ENCODE data around the gene UHMK1.

Gene UHMK1

GRCh38 chr1:162554258-162554657, 56.6 kb downstream of the UHMK1 start:
- Histone ChIP-seq H3K4me1 (ENCODE audit: control insufficient read depth, low read depth, low read length) (no peaks in the 10 kb centered on the region), H3K27ac (ENCODE audit: low read depth, low read length) (no peak overlapping the region), H3K4ac (ENCODE audit: low read depth, low read length) (no peak overlapping the region), H3K23ac (ENCODE audit: low read length) (no peak overlapping the region), H4K5ac (ENCODE audit: low read length) (no peak overlapping the region), H3K36me3 (ENCODE audit: control insufficient read depth, insufficient read depth, low read length) (no peaks in the 10 kb centered on the region), H4K8ac (ENCODE audit: low read depth, low read length) (no peak overlapping the region), H3K27me3 (ENCODE audit: insufficient read depth, low read length, poor library complexity) (no peaks in the 10 kb centered on the region), H3K18ac (ENCODE audit: low read length) (no peak overlapping the region), H2BK15ac (replicated peaks; ENCODE audit: low read depth) (no peak overlapping the region), H3K9ac (ENCODE audit: low read length) (no peak overlapping the region), H3K56ac (ENCODE audit: low read length) (no peak overlapping the region), H3K79me1 (ENCODE audit: low read length) (no peaks in the 10 kb centered on the region), H3K4me3 (ENCODE audit: low read length) (no peak overlapping the region), H3K79me2 (ENCODE audit: control insufficient read depth, insufficient read depth, low read length) (no peaks in the 10 kb centered on the region), H2BK5ac (ENCODE audit: low read length) (no peak overlapping the region), H2BK120ac (ENCODE audit: low read depth, low read length) (no peak overlapping the region), H2AK5ac (ENCODE audit: low read length) (no peak overlapping the region), H3K4me2 (ENCODE audit: low read length) (no peak overlapping the region)
- no CpG with 5 or more reads among the region's 1 CpG for WGBS (ENCODE audit: extremely low coverage, insufficient coverage, low lambda C conversion rate)
- DNase-seq: no peak

GRCh38 chr1:162557536-162557935, 59.9 kb downstream of the UHMK1 start:
- Histone ChIP-seq H3K4ac (ENCODE audit: low read depth, low read length) (no peak overlapping the region), H3K79me1 (ENCODE audit: low read length) (no peaks in the 10 kb centered on the region), H3K27ac (ENCODE audit: low read depth, low read length) (no peak overlapping the region), H3K9ac (ENCODE audit: low read length) (no peak overlapping the region), H3K4me1 (ENCODE audit: control insufficient read depth, low read depth, low read length) (peaks cover under 1% of the 10 kb centered on the region), H2BK15ac (replicated peaks; ENCODE audit: low read depth) (no peak overlapping the region), H3K27me3 (ENCODE audit: insufficient read depth, low read length, poor library complexity) (no peaks in the 10 kb centered on the region), H3K36me3 (ENCODE audit: control insufficient read depth, insufficient read depth, low read length) (no peaks in the 10 kb centered on the region), H2BK5ac (ENCODE audit: low read length) (no peak overlapping the region), H3K18ac (ENCODE audit: low read length) (no peak overlapping the region), H4K5ac (ENCODE audit: low read length) (no peak overlapping the region), H3K23ac (ENCODE audit: low read length) (no peak overlapping the region), H3K79me2 (ENCODE audit: control insufficient read depth, insufficient read depth, low read length) (peaks cover under 1% of the 10 kb centered on the region), H2BK120ac (ENCODE audit: low read depth, low read length) (no peak overlapping the region), H3K4me2 (ENCODE audit: low read length) (no peak overlapping the region), H3K56ac (ENCODE audit: low read length) (no peak overlapping the region), H3K4me3 (ENCODE audit: low read length) (no peak overlapping the region), H2AK5ac (ENCODE audit: low read length) (no peak overlapping the region), H4K8ac (ENCODE audit: low read depth, low read length) (no peak overlapping the region)
- WGBS (ENCODE audit: extremely low coverage, insufficient coverage, low lambda C conversion rate): no CpG with 5 or more reads among the region's 3 CpGs
- no peak for DNase-seq

GRCh38 chr1:162560303-162561036, 62.9 kb downstream of the UHMK1 start:
- Histone ChIP-seq H3K27ac (ENCODE audit: low read depth, low read length) (no peak overlapping the region), H2BK15ac (replicated peaks; ENCODE audit: low read depth) (no peak overlapping the region), H3K4me2 (ENCODE audit: low read length) (peak overlapping the region; percentile 34), H3K79me1 (ENCODE audit: low read length) (peaks cover 2% of the 10 kb centered on the region), H3K27me3 (ENCODE audit: insufficient read depth, low read length, poor library complexity) (no peaks in the 10 kb centered on the region), H3K18ac (ENCODE audit: low read length) (peak overlapping the region; percentile 88), H3K9ac (ENCODE audit: low read length) (peak overlapping the region; percentile 67), H3K79me2 (ENCODE audit: control insufficient read depth, insufficient read depth, low read length) (peaks cover 10% of the 10 kb centered on the region), H2BK5ac (ENCODE audit: low read length) (no peak overlapping the region), H4K5ac (ENCODE audit: low read length) (no peak overlapping the region), H3K4me1 (ENCODE audit: control insufficient read depth, low read depth, low read length) (peaks cover 6% of the 10 kb centered on the region), H3K36me3 (ENCODE audit: control insufficient read depth, insufficient read depth, low read length) (no peaks in the 10 kb centered on the region), H4K8ac (ENCODE audit: low read depth, low read length) (no peak overlapping the region), H3K23ac (ENCODE audit: low read length) (no peak overlapping the region), H2BK120ac (ENCODE audit: low read depth, low read length) (no peak overlapping the region), H3K4me3 (ENCODE audit: low read length) (no peak overlapping the region), H3K56ac (ENCODE audit: low read length) (peak overlapping the region; percentile 68), H2AK5ac (ENCODE audit: low read length) (no peak overlapping the region), H3K4ac (ENCODE audit: low read depth, low read length) (peak overlapping the region; percentile 82)
- no CpG with 5 or more reads among the region's 9 CpGs for WGBS (ENCODE audit: extremely low coverage, insufficient coverage, low lambda C conversion rate)
- peak; percentile 35 for DNase-seq

GRCh38 chr1:162561037-162561615, 63.5 kb downstream of the UHMK1 start:
- Histone ChIP-seq H3K56ac (ENCODE audit: low read length) (peak overlapping the region; percentile 97), H3K27ac (ENCODE audit: low read depth, low read length) (no peak overlapping the region), H2BK5ac (ENCODE audit: low read length) (no peak overlapping the region), H2BK15ac (replicated peaks; ENCODE audit: low read depth) (no peak overlapping the region), H4K5ac (ENCODE audit: low read length) (no peak overlapping the region), H3K27me3 (ENCODE audit: insufficient read depth, low read length, poor library complexity) (no peaks in the 10 kb centered on the region), H3K4ac (ENCODE audit: low read depth, low read length) (peak overlapping the region; percentile 82), H2AK5ac (ENCODE audit: low read length) (no peak overlapping the region), H4K8ac (ENCODE audit: low read depth, low read length) (peak overlapping the region; percentile 96), H3K4me2 (ENCODE audit: low read length) (peak overlapping the region; percentile 34), H3K79me2 (ENCODE audit: control insufficient read depth, insufficient read depth, low read length) (peaks cover 10% of the 10 kb centered on the region), H3K18ac (ENCODE audit: low read length) (peak overlapping the region; percentile 88), H3K79me1 (ENCODE audit: low read length) (peaks cover 2% of the 10 kb centered on the region), H3K4me1 (ENCODE audit: control insufficient read depth, low read depth, low read length) (peaks cover 6% of the 10 kb centered on the region), H3K36me3 (ENCODE audit: control insufficient read depth, insufficient read depth, low read length) (no peaks in the 10 kb centered on the region), H3K23ac (ENCODE audit: low read length) (no peak overlapping the region), H2BK120ac (ENCODE audit: low read depth, low read length) (no peak overlapping the region), H3K9ac (ENCODE audit: low read length) (peak overlapping the region; percentile 67), H3K4me3 (ENCODE audit: low read length) (peak overlapping the region; percentile 21)
- WGBS (ENCODE audit: extremely low coverage, insufficient coverage, low lambda C conversion rate): no CpG with 5 or more reads among the region's 53 CpGs
- peak; percentile 98 for DNase-seq

- Histone ChIP-seq H3K79me1 (ENCODE audit: low read length) (peaks cover 2% of the 10 kb centered on the region), H3K36me3 (ENCODE audit: control insufficient read depth, insufficient read depth, low read length) (no peaks in the 10 kb centered on the region), H4K5ac (ENCODE audit: low read length) (no peak within 1 kb of the TSS), H3K4me3 (ENCODE audit: low read length) (peak within 1 kb of the TSS; percentile 77), H3K27me3 (ENCODE audit: insufficient read depth, low read length, poor library complexity) (no peaks in the 10 kb centered on the region), H3K23ac (ENCODE audit: low read length) (peak within 1 kb of the TSS; percentile 56), H3K18ac (ENCODE audit: low read length) (peak within 1 kb of the TSS; percentile 88), H3K79me2 (ENCODE audit: control insufficient read depth, insufficient read depth, low read length) (peaks cover 10% of the 10 kb centered on the region), H3K9ac (ENCODE audit: low read length) (peak within 1 kb of the TSS; percentile 91), H2BK15ac (replicated peaks; ENCODE audit: low read depth) (no peak within 1 kb of the TSS), H2BK5ac (ENCODE audit: low read length) (no peak within 1 kb of the TSS), H2AK5ac (ENCODE audit: low read length) (no peak within 1 kb of the TSS), H3K4me1 (ENCODE audit: control insufficient read depth, low read depth, low read length) (peaks cover 6% of the 10 kb centered on the region), H3K27ac (ENCODE audit: low read depth, low read length) (peak within 1 kb of the TSS; percentile 38), H3K56ac (ENCODE audit: low read length) (peak within 1 kb of the TSS; percentile 97), H3K4ac (ENCODE audit: low read depth, low read length) (peak within 1 kb of the TSS; percentile 82), H4K8ac (ENCODE audit: low read depth, low read length) (peak within 1 kb of the TSS; percentile 96), H2BK120ac (ENCODE audit: low read depth, low read length) (no peak within 1 kb of the TSS), H3K4me2 (ENCODE audit: low read length) (peak within 1 kb of the TSS; percentile 34)
- no CpG with 5 or more reads among the region's 69 CpGs for WGBS (ENCODE audit: extremely low coverage, insufficient coverage, low lambda C conversion rate)
- DNase-seq: peak; percentile 11
Observed at GRCh38 chr1:162561616-162562469, 64.2 kb downstream of the UHMK1 start, which contains the start of gene UAP1. TSS of gene UAP1 (plus strand) at chr1:162561722. CDS start at chr1:162566069, 4,347 bp downstream.

Measured in mesendoderm (in vitro differentiated cells).